GM18868 (cell line): ENCODE data around the gene GBF1.
"Not testable (repeated sequence)": the region's sequence is repeated elsewhere in the genome, so short reads cannot be mapped to it uniquely, and the experiment has no call there.

Source experiments
- ATAC-seq: cut with Tn5 transposase; IDR thresholded peaks from one replicate; pipeline ENCODE4 v1.9.1; 2021; ENCODE audit warnings: mild to moderate bottlenecking, moderate library complexity; ENCODE audit not compliant: unreplicated experiment

Gene GBF1

DNA sequence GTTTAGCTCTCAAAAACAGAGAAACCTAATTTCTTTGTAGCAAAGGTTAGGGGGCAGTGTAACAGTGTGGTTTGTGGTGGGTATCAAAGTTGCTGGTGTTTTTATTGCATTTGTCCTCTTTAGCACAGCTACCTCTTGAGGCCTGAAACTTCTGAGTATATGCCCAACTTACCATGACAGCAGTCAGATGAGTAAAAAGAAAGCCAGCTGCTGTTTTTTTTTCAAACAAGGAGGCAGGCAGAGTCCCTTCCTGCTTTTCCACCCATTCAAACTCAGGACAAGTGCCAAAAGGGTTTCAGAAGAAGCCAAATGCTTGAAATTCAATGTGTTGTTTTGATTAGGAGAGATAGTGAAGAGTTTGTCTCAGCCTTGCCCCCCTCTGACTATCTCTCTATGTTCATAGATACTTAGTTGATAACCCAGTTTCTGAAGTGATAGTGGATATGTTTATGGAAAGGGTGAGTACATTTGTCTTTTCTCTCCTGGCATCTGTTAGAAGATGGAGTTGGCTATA is 23.1 kb downstream of the GBF1 start:
- no peak for ATAC-seq

DNA sequence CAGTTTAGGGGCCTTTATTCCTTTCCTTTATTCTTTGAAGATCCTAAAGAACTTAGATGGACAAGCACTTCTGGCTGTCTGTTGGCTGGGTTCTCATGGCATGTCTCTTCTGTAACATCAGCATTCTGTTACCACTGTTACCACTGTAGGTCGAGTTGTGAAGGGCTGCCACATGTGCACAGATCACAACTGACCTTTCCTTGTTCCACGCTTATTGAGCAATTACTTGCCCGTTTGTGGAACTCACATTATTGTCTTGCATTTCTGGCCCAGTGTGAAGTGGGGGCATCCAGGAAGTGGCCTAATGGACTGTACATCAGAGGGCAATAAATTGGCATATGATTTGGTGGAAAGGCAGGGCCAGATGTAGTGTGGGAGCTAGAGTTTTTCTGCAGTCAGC is 23.7 kb downstream of the GBF1 start:
- ATAC-seq: no peak

DNA sequence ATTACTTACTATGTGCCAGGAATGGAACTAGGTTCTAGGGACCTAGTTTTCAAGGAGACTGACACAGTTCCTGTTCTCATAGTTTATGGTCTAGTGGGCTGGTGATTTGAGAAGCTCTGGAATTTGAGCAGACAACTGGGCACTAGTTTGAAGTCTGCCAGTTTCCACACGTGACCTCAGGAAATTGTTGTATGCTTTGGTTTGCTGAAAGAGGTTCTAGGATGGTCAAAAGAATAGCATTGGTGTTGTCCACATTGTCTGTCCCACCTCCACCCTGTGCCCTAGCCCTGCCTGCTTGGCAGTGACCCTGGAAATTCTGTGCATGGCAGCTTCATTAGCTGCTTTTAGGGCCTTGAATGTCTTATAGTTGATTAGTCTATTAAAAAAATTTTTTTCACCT is 28.7 kb downstream of the GBF1 start:
- no peak for ATAC-seq

DNA sequence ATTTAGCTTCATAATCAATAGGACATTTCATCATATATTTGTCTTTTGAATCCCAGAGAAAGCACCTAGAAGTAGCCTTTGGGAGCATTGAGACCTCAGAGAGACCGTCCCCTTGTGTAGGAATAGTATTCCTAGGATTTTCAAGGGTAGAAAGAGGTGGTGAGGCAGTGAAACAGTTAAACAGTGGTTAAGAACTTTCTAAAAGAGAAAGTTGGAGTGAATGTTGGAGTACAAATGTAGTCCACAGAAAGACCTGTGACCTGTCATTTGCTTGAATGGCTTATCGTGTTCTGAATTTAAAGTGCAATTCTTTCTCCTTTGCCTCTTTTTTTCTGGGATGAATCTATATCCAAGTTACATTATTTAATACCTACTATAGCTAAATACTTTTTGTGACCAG is 30.0 kb downstream of the GBF1 start:
- ATAC-seq: no peak

DNA sequence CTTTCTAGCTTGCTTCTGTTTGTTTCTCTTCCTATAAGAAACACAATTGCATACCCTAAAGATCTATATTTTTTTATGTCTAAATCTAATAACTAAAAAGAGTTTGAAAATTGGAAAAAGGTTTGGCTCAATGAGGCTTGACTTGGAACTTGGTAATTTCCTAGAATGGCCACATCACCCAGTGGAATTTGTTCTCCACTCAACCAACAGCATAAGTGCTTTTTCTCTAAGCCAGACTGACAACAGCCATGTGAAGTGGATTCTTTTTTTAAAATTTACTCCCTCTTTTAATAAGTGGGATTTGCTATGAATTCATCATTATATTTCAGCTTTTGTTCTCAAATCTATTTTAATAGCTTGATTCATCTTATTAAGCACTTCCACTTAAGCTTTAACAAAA is 33.8 kb downstream of the GBF1 start:
- ATAC-seq: no peak

DNA sequence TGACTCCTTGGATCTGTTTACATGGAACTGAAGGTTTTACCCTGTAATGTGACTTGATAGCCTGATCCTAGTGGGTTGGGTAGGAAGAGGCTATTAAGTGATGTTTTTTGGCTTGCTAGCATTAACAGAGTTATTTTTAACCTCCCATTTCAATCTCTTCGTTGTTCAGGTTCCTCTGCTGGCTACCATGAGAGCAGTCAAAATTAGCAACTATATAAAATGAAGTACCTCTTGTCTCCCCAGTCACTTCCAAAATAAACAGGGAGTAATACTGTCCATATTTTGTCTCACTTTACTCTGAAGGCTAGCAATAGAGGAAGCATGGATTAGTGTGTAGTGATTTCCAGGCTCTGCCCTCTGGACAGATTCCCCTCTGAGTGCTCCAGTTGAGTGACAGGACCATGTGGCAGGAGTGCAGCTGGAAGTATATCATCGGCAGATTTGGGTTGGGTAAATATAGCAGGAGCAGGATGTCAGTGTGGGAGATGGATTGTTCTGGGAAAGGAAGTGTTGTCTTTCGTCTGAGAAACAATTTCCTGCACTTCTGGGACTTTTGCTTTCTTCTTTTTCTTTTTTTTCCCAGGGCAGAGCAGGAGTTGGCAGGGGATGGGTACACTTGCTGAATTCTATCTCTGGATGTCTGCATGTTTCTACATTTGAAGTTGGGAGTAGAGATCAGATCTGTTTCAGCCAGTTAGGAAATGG is 35.2 kb downstream of the GBF1 start:
- ATAC-seq: no peak

DNA sequence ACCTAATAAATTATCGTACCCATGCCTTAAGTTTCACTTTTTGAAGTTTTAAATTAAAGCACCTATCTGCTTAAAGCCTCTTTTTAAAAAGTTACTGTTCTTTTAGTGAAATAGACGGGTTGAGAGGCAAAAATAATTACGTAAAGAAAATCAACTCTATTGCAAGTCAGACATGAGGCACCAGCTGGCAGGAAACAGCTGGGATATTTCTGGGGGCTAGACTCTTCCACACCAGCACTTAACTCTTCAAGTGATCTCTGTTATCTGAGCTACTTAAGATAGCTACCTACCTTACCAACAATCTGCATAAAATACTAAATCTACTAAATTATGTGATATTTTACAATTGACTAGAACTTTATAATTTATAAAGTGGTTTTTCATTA is 35.8 kb downstream of the GBF1 start:
- ATAC-seq: no peak

DNA sequence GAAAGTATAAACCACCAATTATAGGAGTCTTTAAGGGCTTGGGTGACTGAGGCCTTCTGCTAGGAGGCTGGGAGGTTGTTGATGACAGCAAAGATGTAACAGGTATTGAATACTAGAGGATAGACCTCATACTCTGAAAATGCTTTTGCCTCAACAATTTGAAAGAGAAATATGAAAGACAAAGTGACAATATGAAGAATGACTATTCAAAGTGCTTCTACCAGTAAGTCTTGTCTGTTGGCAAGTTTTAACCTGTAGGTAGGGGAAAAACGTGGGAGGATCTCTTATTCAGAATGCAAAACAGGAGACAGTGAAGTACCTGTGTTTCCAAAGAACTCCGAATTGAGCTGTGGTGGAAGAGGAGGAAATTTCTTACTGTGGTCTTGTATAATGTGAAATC is 38.2 kb downstream of the GBF1 start:
- no peak for ATAC-seq

DNA sequence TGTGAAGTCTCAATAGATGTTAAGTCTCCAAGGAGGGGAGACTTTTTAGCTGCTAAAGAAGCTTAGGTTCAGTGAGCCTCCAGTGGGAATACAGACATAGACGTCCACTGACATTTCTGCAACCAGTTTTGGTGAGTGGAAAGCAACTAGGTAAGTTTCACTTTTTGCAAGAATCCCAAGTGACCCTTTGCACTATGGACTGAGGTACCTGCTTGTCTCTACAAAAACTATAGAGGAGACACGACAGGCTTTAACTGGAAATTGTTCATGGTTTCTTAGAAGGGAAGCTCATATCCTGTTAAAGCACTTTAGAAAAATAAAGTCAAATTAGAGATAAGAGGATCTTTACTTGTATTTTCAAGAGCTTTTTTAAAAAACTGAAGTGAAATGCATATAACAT is 38.6 kb downstream of the GBF1 start:
- no peak for ATAC-seq

DNA sequence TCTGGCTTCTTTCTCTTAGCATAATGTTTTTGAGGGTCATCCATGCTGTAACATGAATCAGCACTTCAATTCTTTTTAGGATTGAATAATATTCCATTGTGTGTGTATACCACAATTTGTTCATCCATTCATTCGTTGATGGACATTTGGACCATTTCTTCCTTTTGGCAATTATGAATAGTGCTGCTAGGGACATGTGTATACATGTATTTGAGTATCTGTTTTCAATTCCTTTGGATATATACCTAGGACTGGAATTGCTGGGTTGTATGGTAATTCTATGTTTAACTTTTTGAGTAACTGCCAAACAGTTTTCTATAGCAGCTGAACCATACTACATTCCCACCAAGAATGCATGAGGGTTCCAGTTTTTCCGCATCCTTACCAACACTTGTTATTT is 39.2 kb downstream of the GBF1 start:
- no peak for ATAC-seq

DNA sequence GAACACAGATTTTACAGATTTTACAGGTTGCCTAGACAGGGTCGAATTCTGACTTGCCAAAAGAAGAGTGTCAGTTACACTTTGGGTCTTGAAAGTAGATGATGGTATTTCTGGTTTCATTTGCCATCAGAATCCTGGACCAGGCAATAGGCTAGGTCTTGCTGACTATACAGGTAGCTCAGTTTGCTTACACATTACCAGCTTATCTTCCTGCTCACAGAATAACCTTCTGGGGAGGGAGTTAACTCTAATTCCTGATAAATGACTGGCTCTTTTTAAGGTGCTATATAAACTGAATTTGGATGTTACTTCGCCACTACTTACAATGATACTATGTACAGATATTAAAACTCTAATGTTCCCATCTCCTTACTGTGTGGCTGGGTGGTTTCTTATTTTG is 39.8 kb downstream of the GBF1 start:
- ATAC-seq: no peak

DNA sequence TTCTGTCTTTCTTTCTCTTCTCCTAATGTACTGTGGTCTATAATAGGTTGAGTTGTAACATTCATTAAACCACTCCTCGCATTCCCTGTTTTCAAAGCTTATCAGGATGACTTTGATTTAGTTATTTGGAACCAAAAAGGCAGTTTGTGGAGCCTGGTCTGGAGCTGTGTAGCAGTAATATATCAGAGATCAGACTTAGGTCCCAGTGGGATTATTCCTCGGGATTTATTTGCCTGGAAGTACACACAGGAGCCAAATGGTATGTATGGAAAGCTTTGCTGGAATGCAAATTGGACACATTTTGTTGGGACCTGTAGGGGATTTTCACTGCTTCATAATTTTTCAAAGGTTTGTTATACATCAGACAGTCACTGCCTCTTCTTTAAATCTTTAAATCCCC is 40.9 kb downstream of the GBF1 start:
- no peak for ATAC-seq

DNA sequence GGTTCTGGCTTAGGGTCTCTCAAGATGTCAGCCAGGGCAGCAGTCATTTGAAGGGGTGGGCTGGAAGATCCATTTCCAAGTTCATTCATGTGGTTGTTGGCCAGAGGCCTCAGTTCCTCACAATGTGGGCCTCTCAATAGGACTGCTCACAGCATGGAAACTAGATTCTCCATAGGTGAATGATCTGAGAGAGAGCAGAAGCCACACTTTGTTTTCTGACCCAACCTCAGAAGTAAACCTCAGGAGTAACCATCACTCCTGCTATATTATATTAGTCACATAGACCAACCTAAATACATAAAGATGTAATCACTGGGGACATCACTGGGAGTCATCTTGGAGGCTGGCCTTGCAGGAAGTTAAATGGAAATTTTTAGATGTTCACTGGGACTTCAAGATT is 42.2 kb downstream of the GBF1 start:
- ATAC-seq: no peak

DNA sequence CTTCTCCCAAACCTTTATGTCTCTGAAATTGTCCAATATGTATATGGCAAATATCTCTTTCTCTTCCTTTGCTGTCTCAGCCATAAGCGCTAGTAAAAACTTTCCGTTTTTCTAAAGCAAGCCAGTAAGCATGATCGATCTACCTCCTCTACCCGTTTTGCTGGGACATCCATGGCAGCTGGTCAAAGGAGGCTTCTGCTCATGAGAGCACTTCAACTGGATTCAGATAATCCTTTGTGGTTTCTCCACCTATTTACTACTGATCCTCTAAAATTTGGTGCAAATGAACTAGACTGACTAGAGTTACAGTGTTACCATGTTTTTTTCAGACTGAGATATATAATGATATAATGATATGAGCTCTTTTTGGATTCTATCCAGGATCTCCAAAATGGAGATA is 42.7 kb downstream of the GBF1 start:
- no peak for ATAC-seq

DNA sequence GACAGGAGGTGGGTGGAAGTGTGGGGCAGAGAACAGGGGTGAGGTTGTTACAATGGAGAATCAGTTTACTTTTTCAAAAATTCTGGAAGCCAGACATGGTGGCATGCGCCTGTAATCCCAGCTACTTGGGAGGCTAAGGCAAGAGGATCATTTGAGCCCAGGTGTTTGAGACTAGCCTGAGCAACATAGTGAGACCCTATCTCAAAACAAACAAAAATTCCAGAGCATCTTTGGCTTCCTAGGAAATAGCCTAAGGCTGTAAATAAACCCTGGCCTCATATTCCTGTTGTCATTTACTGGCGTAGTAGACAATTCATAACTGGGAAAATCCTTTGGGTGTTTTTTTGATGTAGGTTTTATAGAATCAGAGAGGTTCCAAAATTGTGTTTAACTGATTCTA is 44.0 kb downstream of the GBF1 start:
- ATAC-seq: no peak

DNA sequence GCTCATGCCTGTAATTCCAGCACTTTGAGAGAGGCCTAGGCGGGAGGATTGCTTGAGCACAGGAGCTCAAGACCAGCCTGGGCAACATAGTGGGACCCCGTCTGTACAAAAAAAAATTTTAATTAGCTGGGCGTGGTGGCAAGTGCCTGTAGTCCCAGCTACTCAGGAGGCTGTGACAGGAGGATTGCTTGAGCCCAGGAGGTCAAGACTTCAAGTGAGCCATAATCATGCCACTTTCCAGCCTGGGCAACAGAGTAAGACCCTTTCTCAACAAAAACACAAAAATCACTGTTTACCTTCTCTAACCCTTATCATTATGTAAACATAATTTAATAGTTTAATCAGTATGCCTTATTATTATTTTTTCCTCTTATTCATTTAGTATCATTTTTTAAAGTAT is 44.5 kb downstream of the GBF1 start:
- ATAC-seq: no peak

DNA sequence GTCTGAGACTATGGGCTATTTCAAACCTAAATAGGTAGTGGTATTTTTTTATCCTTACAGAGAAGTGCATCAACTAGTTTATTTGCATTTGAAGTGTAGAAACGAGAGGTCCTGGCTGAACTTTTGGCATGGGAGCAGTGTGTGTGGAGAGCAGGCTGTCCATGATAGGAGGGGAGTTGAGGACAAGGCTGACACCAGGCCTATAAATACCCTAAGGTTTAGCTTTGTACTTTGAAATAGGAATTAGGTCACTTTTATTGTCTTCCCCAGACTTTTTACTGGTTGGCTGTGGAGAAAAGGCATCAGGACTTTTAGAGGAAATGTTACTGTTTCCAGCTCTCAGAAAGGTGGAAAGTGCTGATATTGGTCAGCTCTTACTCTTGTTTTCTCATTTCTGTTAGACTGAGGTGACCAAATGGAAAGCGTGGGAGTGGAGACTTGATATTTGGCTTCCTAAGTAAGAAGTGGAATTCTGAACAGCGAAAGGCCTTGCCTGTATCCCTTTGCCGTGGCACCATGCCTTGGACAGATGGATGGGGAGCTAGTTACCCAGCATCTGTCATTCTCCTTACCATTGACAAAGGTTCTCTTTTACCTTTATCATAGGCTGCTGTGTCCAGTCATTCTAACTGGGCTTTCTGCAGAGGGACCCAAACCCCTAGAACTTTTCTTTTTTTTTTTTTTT is 46.0 kb downstream of the GBF1 start:
- no peak for ATAC-seq

DNA sequence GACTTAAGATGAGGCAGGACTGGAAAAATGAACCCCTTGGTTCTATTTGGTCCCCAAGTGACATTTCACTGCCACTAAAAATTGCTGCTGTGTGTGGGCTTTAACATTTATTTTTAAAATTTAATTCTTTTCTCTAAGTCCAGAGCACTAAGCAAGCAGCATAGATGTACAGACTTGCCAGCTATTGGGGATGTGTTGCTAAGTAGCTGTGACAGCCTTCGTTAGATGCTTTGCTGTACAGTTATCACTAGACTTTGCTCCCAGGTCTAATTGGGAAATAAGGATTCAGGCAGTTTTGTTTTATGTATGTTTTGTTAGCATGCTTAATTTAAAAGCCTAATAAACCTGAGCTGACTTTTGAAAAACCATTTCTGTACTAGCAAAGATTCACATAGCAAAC is 51.8 kb downstream of the GBF1 start:
- no peak for ATAC-seq

DNA sequence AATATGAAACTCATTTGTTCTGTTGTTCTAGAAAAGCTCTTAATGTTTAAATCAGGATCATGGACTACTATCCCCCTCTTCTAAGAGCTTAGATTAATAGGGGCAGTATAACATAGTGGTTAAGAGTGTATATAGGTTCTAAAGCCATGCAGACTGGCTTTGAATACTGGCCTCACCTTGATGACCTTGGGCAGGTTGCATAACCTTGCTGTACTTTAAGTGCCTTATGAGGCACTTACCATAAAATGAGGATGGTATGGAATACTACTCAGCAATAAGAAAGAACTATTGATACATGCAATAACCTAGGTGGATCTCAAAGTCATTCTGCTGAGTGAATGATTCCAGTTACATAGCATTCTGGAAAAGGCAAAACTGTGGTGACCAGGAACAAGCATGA is 53.6 kb downstream of the GBF1 start:
- ATAC-seq: no peak

DNA sequence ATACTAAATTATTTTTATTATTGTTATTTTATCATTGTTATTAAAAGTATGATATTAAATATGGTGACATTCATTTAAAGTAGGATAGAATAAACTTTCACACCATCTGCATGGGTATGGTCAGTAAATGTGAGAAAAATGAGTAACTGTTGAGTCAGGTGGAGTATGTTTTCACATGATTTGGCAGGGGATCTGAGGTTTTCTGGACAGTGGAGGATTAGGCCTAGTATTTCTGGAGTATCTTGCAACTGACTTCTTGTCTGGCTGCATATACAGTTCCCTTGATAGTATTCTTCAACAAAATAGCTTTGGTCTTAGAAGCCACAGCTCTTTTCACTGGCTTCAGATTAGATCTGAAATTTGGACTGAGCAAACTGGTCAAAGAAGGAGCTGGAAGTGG is 54.5 kb downstream of the GBF1 start:
- no peak for ATAC-seq

DNA sequence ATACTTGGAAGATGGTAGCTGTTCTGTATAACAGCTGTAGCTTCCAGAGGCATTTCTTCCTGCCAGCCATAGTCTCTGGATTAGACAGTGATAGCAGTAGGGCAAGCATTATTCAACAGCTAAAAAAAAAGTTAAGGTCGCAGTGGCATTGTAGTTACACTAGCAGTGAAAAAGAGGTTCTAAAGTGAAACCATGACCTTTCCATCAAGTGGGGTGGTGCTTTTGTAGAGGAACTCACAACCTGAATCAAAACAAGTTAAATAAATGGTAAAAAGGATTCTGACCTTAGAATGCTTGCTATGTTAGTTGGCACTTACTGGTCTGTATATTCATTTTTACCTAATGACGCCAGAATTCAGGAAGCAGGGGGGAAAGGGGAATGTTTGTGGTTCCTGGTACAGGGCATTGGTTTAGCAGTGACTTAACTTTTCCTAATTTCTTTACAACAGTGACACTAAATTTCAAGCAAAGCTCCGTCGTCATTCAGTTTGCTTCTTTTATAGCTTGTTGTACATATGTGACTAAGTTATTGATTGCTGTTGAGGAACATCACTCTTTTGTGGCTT is 55.0 kb downstream of the GBF1 start:
- ATAC-seq: no peak

DNA sequence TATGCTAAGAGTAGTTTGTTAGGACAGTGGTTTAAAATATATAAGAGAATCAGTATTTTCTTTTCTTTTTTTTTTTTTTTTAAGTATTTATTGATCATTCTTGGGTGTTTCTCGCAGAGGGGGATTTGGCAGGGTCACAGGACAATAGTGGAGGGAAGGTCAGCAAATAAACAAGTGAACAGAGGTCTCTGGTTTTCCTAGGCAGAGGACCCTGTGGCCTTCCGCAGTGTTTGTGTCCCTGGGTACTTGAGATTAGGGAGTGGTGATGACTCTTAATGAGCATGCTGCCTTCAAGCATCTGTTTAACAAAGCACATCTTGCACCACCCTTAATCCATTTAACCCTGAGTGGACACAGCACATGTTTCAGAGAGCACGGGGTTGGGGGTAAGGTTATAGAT is 55.6 kb downstream of the GBF1 start:
- not testable (repeated sequence) for ATAC-seq
